B cell (primary cell): ENCODE results near the gene GARIN5A. TPM values are rescaled to one million over a fixed set of nuclear protein-coding genes. Genes with fewer than 3 reads are reported as not detected.

Source experiments
- ATAC-seq: fragments of 200-7000 bp; cut with Tn5 transposase; one replicate; pipeline ENCODE4 v1.10.0; 2021; ENCODE audit warnings: low read depth, mild to moderate bottlenecking, moderate number of reproducible peaks, moderate library complexity
- CTCF ChIA-PET: fragments of 350-600 bp; sonication (Branson Sonifier 250); formaldehyde crosslinking; loops from one replicate; lab custom pipeline; 2021; ENCODE audit warnings: antibody characterized with exemption, inconsistent platforms; lab: Charles Lee
- POLR2A ChIA-PET: fragments of 350-600 bp; sonication (Branson Sonifier 250); formaldehyde crosslinking; loops from one replicate; lab custom pipeline; 2021; ENCODE audit warnings: antibody characterized with exemption; lab: Charles Lee
- DNase-seq: peaks from one replicate; pipeline ENCODE4 v3.0.0; 2013
- H2AFZ ChIP-seq: 2 replicates; pipeline ENCODE4 v1.6.1; 2012; ENCODE audit warnings: mild to moderate bottlenecking, low read depth, low read length; ENCODE audit not compliant: insufficient read depth, poor library complexity, severe bottlenecking
- H3K27ac ChIP-seq, 2 donors: 1 replicate in 1 of 2; 2 replicates in 1 of 2; pipeline ENCODE4 v1.5.1; 2012 to 2013; ENCODE audit warnings: low read length in 2 of 2, mild to moderate bottlenecking in 2 of 2, moderate library complexity in 1 of 2
- H3K27me3 ChIP-seq, 4 experiments: fragments of 200-600 bp in 1 of 4; sonication (generic) in 1 of 4; replicated peaks in 1 of 4; 1 replicate in 2 of 4; 2 replicates in 2 of 4; pipeline versions ENCODE4 v1.6.1 to v1.7.0; 2013 to 2016; ENCODE audit warnings: low read length in 3 of 4, mild to moderate bottlenecking in 2 of 4, mixed read lengths in 1 of 4, moderate library complexity in 1 of 4; ENCODE audit not compliant: insufficient read depth in 4 of 4, control insufficient read depth in 3 of 4; ENCODE audit errors: control extremely low read depth in 1 of 4
- H3K36me3 ChIP-seq, 2 experiments: replicated peaks in 1 of 2; 1 replicate in 1 of 2; 2 replicates in 1 of 2; pipeline versions ENCODE4 v1.6.1 to v1.7.1; 2013; ENCODE audit warnings: low read length in 1 of 2; ENCODE audit not compliant: insufficient read depth in 2 of 2, control insufficient read depth in 1 of 2; ENCODE audit errors: control extremely low read depth in 1 of 2, extremely low read depth in 1 of 2
- H3K4me1 ChIP-seq, 2 donors: fragments of 200-600 bp in 1 of 2; sonication (generic) in 1 of 2; 1 replicate in 1 of 2; 2 replicates in 1 of 2; pipeline versions ENCODE4 v1.5.1 to v1.6.1; 2013 to 2017; ENCODE audit warnings: low read length in 2 of 2; ENCODE audit not compliant: control insufficient read depth in 2 of 2, insufficient read depth in 2 of 2
- H3K4me2 ChIP-seq: replicated peaks from 2 replicates; pipeline ENCODE3; 2012; ENCODE audit warnings: mild to moderate bottlenecking, low read depth, low read length; ENCODE audit not compliant: poor library complexity, severe bottlenecking
- H3K4me3 ChIP-seq, 5 experiments: fragments of 200-600 bp in 1 of 5; sonication (generic) in 1 of 5; 1 replicate in 3 of 5; 2 replicates in 2 of 5; pipeline versions ENCODE4 v1.5.1 to v1.7.0; 2011 to 2016; ENCODE audit warnings: low read length in 4 of 5, mild to moderate bottlenecking in 4 of 5, low read depth in 2 of 5, control low read depth in 1 of 5, moderate library complexity in 1 of 5; ENCODE audit not compliant: insufficient read depth in 1 of 5; ENCODE audit errors: control extremely low read depth in 1 of 5, extremely low read depth in 1 of 5
- H3K79me2 ChIP-seq: fragments of 200-600 bp; sonication (generic); one replicate; pipeline ENCODE4 v1.6.0; 2016; ENCODE audit warnings: low read length; ENCODE audit not compliant: control insufficient read depth, insufficient read depth
- H3K9ac ChIP-seq: fragments of 200-600 bp; sonication (generic); 2 replicates; pipeline ENCODE4 v1.6.1; 2017; ENCODE audit warnings: mild to moderate bottlenecking, low read length, moderate library complexity
- H3K9me3 ChIP-seq, 3 donors: one replicate each; pipeline versions ENCODE4 v1.6.1 to v1.7.1; 2013; ENCODE audit warnings: low read length in 2 of 3; ENCODE audit not compliant: control insufficient read depth in 2 of 3, insufficient read depth in 1 of 3; ENCODE audit errors: control extremely low read depth in 1 of 3
- H4K20me1 ChIP-seq: 2 replicates; pipeline ENCODE4 v1.6.0; 2012; ENCODE audit warnings: mild to moderate bottlenecking, low read length; ENCODE audit not compliant: insufficient read depth, control insufficient read depth, poor library complexity, severe bottlenecking
- H3K27ac Mint-ChIP-seq: one replicate; pipeline ENCODE4 v1.8.0; 2021; ENCODE audit warnings: mixed read lengths
- H3K27me3 Mint-ChIP-seq: one replicate; pipeline ENCODE4 v1.8.0; 2021; ENCODE audit warnings: mixed read lengths
- H3K4me1 Mint-ChIP-seq: one replicate; pipeline ENCODE4 v1.8.0; 2021; ENCODE audit warnings: mixed read lengths
- H3K4me3 Mint-ChIP-seq: one replicate; pipeline ENCODE4 v1.8.0; 2021; ENCODE audit warnings: mixed read lengths
- H3K9me3 Mint-ChIP-seq: one replicate; pipeline ENCODE4 v1.8.0; 2022; ENCODE audit warnings: mixed read lengths; ENCODE audit not compliant: insufficient read depth
- EZH2 ChIP-seq: IDR thresholded peaks from 2 replicates; pipeline ENCODE4 v1.6.1; 2012; ENCODE audit warnings: borderline replicate concordance, low read depth, mild to moderate bottlenecking, moderate library complexity, low read length; ENCODE audit not compliant: insufficient read depth, poor library complexity, severe bottlenecking
- WGBS: methylation state at CpG from one replicate; pipeline ENCODE4 v1.1.5; 2013; ENCODE audit warnings: missing lambda C conversion rate; ENCODE audit not compliant: insufficient coverage; 5-methylcytosine and 5-hydroxymethylcytosine counted together
- intact Hi-C: fragments of 100-400 bp; cut with micrococcal nuclease; formaldehyde crosslinking; loops from one replicate; pipeline ENCODE4 v1.10.0; 2022
- polyA plus RNA-seq: library from polyadenylated mRNA; depleted of rRNA; stranded (reverse); fragments of >200 nt; gene quantifications from 2 replicates; pipeline ENCODE4 v1.2.3, GENCODE V29; 2012
- total RNA-seq, 2 donors: library from RNA; stranded (reverse); fragments of 120-200 nt in 1 of 2; gene quantifications; 1 replicate in 1 of 2; 2 replicates in 1 of 2; pipeline versions ENCODE4 v1.2.3 to v1.2.4, GENCODE V29; 2013 to 2022
- TF ChIP-seq, protein P1 (sequence below): fragments of 200-600 bp; IDR thresholded peaks from one replicate; pipeline ENCODE4 v1.8.0; 2022; ENCODE audit warnings: antibody characterized with exemption, mild to moderate bottlenecking

GARIN5A gene
- total and polyA plus RNA-seq, 2 donors (not counting 1 experiment from before 2014, with no cell fraction given): 0.22 to 0.34 TPM

DNA sequence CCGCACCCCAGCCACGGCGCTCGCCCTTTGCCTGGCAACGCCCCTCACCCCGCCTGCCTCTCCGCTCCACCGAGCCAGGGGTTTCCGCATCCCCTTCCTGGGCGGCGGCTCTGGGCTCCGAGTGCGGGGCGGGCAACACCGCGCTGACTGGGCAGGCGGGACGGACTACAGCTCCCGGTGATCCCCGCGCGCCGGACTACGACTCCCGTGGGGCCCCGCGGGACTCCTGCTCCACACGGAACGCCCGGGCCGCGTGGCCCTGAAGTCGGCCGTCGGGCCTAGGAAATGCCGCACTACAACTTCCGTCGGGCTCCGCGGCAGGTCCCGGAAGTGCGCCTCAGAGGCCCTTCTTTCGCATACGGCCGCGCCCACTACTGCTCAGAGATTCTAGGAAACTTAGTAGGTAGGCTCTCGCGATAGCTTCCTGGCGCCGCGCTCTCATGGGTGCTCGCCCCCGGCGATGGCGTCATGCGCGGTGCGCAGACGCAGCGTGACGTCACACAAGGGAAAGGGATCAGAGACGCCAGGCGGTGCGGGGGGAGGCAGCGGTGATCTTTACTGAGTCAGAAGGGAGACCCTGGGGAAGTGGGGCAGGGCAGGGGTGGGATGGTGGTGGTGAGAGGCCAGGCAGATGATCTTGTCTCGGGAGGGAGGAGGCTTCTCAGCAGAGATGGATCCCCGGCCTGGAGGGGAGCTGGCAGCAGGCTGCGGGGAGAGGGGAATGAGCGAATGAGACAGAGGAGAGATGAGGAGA lies 34.6 kb upstream of the GARIN5A start, which contains the start of gene JOSD2:
JOSD2 (minus strand) TSS at position 123 of the 754 bp plus-strand sequence. CDS start 760 bp downstream, outside the sequence.
- H3K27ac ChIP-seq: peak within 1 kb of the TSS; percentile 87 to 98
- peaks cover 14 to 20% of the 10 kb centered on the region in 2 donors for H3K4me1 ChIP-seq
- H4K20me1 ChIP-seq: no peaks in the 10 kb centered on the region
- Mint-ChIP-seq H3K4me1 (peaks cover 17% of the 10 kb centered on the region), H3K4me3 (peak within 1 kb of the TSS; percentile 96), H3K9me3 (no peaks in the 10 kb centered on the region), H3K27me3 (peaks cover 3% of the 10 kb centered on the region), H3K27ac (peak within 1 kb of the TSS; percentile 100)
- H3K36me3 ChIP-seq: no peaks in the 10 kb centered on the region
- ATAC-seq: peak; percentile 94
- intact Hi-C loops: loop anchor here (1.0 to 2.0 kb wide), 5 partner anchors 78 to 597 kb away; partner anchors contain the start of genes CTU1, MYBPC2 and NR1H2
- H3K27me3 ChIP-seq: peaks cover 0 to 25% (median 2%) of the 10 kb centered on the region in 4 experiments
- no peak for TF ChIP-seq EZH2
- TF ChIP-seq, protein P1, sequence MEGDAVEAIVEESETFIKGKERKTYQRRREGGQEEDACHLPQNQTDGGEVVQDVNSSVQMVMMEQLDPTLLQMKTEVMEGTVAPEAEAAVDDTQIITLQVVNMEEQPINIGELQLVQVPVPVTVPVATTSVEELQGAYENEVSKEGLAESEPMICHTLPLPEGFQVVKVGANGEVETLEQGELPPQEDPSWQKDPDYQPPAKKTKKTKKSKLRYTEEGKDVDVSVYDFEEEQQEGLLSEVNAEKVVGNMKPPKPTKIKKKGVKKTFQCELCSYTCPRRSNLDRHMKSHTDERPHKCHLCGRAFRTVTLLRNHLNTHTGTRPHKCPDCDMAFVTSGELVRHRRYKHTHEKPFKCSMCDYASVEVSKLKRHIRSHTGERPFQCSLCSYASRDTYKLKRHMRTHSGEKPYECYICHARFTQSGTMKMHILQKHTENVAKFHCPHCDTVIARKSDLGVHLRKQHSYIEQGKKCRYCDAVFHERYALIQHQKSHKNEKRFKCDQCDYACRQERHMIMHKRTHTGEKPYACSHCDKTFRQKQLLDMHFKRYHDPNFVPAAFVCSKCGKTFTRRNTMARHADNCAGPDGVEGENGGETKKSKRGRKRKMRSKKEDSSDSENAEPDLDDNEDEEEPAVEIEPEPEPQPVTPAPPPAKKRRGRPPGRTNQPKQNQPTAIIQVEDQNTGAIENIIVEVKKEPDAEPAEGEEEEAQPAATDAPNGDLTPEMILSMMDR: no peak
- DNase-seq: peak; percentile 99
- H3K4me3 ChIP-seq: peak within 1 kb of the TSS; percentile 19 to 84 (median 62)
- 2% methylated on average over 69 of the region's 69 CpGs for WGBS
- peak within 1 kb of the TSS; percentile 82 for H3K9ac ChIP-seq
- POLR2A ChIA-PET: interaction anchor here (0.6 to 1.2 kb wide), 10 partner anchors 51 to 577 kb away, joined by 3 to 10 read pairs (median 4); partner anchors contain the start of genes KCNC3, NR1H2 and POLD1
- H3K4me2 ChIP-seq: peak within 1 kb of the TSS; percentile 91
- no peaks in the 10 kb centered on the region for H3K79me2 ChIP-seq
- peaks cover 0 to 4% (median 0%) of the 10 kb centered on the region in 3 donors for H3K9me3 ChIP-seq
- CTCF ChIA-PET: interaction anchor here (0.8 to 1.7 kb wide), 7 partner anchors 11 to 383 kb away, joined by 3 to 6 read pairs (median 3); partner anchors contain the start of genes KCNC3 and POLD1
- H2AFZ ChIP-seq: peak within 1 kb of the TSS; percentile 90
